Vagina (tissue), 2 donors: ENCODE results near the gene TNS3.

Experiments used
- POLR2AphosphoS5 ChIP-seq, 2 donors: sonication (generic); formaldehyde crosslinking; IDR thresholded peaks; one replicate each; pipeline ENCODE4 v1.9.0; 2017; ENCODE audit warnings: antibody characterized with exemption in 2 of 2, mild to moderate bottlenecking in 2 of 2, low read depth in 1 of 2; ENCODE audit not compliant: insufficient read depth in 1 of 2
- TF ChIP-seq, protein P1 (sequence below), 3 experiments: fragments of 450-650 bp in 2 of 3; fragments of 200-600 bp in 1 of 3; sonication (generic) in 1 of 3; IDR thresholded peaks; one replicate each; pipeline ENCODE4 v1.5.1; 2017 to 2019; ENCODE audit warnings: antibody characterized with exemption in 3 of 3, mild to moderate bottlenecking in 2 of 3, moderate library complexity in 2 of 3

DNA sequence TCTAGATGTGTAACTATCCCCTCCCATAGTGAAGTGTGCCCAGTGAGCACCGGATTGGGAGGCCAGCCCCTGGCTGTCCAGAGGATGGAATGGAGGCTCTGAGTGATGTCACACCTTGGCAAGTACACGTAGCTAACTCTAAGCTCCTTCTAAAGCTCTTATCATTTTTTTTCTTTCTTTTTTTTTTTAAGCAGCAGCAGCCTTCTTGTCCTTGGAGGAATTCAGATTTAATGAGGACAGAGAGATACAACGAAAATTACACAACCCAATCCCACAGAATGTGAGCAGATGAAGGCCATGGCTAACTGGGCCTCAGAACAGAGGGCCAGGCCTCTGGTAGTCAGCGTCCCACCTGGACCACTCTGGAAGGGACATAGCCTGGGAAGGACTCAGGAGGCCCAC, 11.3 kb downstream of the TNS3 start:
- TF ChIP-seq POLR2AphosphoS5 (IDR thresholded peaks at IDR 0.05; ENCODE audit: insufficient read depth in 1 of 2, low read depth in 1 of 2): no peak
- TF ChIP-seq, protein P1, sequence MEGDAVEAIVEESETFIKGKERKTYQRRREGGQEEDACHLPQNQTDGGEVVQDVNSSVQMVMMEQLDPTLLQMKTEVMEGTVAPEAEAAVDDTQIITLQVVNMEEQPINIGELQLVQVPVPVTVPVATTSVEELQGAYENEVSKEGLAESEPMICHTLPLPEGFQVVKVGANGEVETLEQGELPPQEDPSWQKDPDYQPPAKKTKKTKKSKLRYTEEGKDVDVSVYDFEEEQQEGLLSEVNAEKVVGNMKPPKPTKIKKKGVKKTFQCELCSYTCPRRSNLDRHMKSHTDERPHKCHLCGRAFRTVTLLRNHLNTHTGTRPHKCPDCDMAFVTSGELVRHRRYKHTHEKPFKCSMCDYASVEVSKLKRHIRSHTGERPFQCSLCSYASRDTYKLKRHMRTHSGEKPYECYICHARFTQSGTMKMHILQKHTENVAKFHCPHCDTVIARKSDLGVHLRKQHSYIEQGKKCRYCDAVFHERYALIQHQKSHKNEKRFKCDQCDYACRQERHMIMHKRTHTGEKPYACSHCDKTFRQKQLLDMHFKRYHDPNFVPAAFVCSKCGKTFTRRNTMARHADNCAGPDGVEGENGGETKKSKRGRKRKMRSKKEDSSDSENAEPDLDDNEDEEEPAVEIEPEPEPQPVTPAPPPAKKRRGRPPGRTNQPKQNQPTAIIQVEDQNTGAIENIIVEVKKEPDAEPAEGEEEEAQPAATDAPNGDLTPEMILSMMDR (IDR thresholded peaks at IDR 0.05): no peak
